HL-60 (cell line): Measurements from ENCODE around the gene MCEMP1.
A peak's percentile ranks its signal among the peaks of the same experiment; 100 is the strongest.

Experiments used
- DNase-seq, 2 experiments: peaks; one replicate each; pipeline ENCODE4 v3.0.0-alpha.2; 2010 to 2020; ENCODE audit warnings: low read depth in 1 of 2, low spot score in 1 of 2
- H3K27ac ChIP-seq: fragments of 250-450 bp; sonication (Bioruptor Pico); replicated peaks from 2 replicates; pipeline ENCODE4 v1.5.1; 2020; ENCODE audit warnings: mild to moderate bottlenecking, moderate library complexity
- H3K27me3 ChIP-seq: fragments of 250-450 bp; sonication (Bioruptor Pico); 2 replicates; pipeline ENCODE4 v1.5.1; 2021; ENCODE audit warnings: mild to moderate bottlenecking, moderate library complexity; ENCODE audit not compliant: insufficient read depth, poor library complexity, severe bottlenecking
- H3K4me3 ChIP-seq: replicated peaks from 2 replicates; pipeline ENCODE4 v1.5.1; 2011; ENCODE audit warnings: mild to moderate bottlenecking, control low read depth, low read length; ENCODE audit not compliant: insufficient read depth
- GABPA ChIP-seq: IDR thresholded peaks from 2 replicates; pipeline ENCODE4 v1.6.1; 2012; ENCODE audit warnings: low read depth
- POLR2AphosphoS5 ChIP-seq: IDR thresholded peaks from 2 replicates; pipeline ENCODE4 v1.6.1; 2012; ENCODE audit warnings: low read depth
- SPI1 ChIP-seq: IDR thresholded peaks from 2 replicates; pipeline ENCODE4 v1.6.1; 2012; ENCODE audit warnings: low read depth, mild to moderate bottlenecking, borderline replicate concordance
- TF ChIP-seq, protein P1 (sequence below): IDR thresholded peaks from one replicate; pipeline ENCODE4 v1.5.1; 2011; ENCODE audit warnings: low read length, control low read depth, inconsistent platforms; ENCODE audit not compliant: insufficient read depth
- TF ChIP-seq, protein P2 (sequence below): IDR thresholded peaks from 2 replicates; pipeline ENCODE4 v1.6.1; 2012; ENCODE audit warnings: low read depth; ENCODE audit not compliant: insufficient replicate concordance

MCEMP1 gene

DNA sequence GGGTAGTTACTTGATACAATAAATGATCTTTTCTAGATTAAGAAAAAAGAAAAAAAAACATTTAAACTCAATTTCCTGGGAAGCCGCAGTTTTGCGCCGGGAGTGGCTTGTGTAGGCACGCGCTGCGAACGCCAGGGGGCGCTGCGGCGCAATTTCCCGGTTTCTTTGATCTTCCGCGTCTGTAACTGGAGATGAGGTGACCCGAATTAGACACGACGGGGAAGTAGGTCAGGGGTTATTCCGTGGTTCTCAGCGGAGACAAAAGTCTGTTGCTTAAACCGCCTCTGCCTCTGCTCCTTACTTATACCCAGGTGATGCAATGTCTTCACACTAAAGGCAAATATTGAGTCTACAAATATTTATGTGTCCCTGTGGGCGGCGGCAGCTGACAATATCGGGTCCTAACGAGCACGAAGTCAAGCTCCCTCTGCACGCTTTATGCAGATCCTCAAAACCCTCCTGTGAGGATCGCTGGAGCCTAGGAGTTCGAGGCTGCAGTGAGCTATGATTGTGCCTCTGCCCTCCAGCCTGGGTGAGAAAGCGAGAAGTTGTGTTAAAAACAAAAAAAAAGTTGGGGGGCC lies 24.7 kb upstream of the MCEMP1 start:
- Histone ChIP-seq H3K27me3 (no peaks in the 10 kb centered on the region), H3K4me3 (no peak overlapping the region), H3K27ac (peak overlapping the region; percentile 75)
- peak; percentile 97 to 98 for DNase-seq
- TF ChIP-seq, protein P1, sequence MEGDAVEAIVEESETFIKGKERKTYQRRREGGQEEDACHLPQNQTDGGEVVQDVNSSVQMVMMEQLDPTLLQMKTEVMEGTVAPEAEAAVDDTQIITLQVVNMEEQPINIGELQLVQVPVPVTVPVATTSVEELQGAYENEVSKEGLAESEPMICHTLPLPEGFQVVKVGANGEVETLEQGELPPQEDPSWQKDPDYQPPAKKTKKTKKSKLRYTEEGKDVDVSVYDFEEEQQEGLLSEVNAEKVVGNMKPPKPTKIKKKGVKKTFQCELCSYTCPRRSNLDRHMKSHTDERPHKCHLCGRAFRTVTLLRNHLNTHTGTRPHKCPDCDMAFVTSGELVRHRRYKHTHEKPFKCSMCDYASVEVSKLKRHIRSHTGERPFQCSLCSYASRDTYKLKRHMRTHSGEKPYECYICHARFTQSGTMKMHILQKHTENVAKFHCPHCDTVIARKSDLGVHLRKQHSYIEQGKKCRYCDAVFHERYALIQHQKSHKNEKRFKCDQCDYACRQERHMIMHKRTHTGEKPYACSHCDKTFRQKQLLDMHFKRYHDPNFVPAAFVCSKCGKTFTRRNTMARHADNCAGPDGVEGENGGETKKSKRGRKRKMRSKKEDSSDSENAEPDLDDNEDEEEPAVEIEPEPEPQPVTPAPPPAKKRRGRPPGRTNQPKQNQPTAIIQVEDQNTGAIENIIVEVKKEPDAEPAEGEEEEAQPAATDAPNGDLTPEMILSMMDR = peak; percentile 88
- TF ChIP-seq POLR2AphosphoS5 (peak; percentile 68), GABPA (no peak), SPI1 (no peak)
- TF ChIP-seq, protein P2, sequence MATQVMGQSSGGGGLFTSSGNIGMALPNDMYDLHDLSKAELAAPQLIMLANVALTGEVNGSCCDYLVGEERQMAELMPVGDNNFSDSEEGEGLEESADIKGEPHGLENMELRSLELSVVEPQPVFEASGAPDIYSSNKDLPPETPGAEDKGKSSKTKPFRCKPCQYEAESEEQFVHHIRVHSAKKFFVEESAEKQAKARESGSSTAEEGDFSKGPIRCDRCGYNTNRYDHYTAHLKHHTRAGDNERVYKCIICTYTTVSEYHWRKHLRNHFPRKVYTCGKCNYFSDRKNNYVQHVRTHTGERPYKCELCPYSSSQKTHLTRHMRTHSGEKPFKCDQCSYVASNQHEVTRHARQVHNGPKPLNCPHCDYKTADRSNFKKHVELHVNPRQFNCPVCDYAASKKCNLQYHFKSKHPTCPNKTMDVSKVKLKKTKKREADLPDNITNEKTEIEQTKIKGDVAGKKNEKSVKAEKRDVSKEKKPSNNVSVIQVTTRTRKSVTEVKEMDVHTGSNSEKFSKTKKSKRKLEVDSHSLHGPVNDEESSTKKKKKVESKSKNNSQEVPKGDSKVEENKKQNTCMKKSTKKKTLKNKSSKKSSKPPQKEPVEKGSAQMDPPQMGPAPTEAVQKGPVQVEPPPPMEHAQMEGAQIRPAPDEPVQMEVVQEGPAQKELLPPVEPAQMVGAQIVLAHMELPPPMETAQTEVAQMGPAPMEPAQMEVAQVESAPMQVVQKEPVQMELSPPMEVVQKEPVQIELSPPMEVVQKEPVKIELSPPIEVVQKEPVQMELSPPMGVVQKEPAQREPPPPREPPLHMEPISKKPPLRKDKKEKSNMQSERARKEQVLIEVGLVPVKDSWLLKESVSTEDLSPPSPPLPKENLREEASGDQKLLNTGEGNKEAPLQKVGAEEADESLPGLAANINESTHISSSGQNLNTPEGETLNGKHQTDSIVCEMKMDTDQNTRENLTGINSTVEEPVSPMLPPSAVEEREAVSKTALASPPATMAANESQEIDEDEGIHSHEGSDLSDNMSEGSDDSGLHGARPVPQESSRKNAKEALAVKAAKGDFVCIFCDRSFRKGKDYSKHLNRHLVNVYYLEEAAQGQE = no peak

DNA sequence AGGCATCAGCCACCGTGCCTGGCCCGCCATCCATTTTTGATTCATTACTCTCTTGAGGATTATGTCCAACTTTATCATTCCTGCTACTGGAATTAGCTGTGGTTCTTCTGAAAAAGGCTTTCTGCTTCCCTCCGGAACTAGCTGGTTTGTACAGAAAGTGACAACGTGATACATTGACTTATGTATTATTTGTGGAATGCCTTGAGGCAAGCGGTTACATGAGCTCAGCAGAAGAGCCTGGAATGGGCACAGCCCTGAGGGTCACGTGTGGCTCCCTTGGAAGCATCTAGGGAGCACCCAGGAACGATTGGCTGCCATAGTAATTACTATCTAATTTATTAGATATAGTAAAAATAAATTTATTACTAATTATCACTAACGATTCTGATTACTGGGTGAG lies 22.5 kb upstream of the MCEMP1 start:
- H3K4me3 ChIP-seq = no peak overlapping the region
- no peak for DNase-seq
- peak overlapping the region; percentile 15; the same call in 1 of the 2 replicates for H3K27ac ChIP-seq
- no peaks in the 10 kb centered on the region for H3K27me3 ChIP-seq
- TF ChIP-seq SPI1 (no peak), POLR2AphosphoS5 (no peak), GABPA (no peak)
- TF ChIP-seq, protein P1 = no peak
- TF ChIP-seq, protein P2 = no peak

DNA sequence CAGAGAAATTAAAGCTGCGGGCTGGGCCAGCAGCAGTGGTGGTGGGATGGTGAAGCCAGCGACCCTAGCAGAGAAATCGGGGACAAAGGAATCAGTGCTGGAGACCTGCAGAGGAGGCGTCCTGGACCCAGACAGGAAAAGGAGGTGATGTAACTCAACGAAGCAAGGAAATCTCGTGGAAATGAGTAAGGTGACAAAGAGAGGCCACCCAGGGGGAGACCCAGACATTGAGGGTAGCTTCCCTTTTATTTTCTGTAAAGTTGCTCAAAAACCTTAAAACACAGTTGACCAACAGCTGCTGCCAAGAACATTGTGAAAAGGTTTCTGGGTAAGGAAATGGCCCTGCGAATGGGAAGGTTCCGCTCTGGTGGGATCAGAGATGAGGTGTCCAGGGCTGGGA lies 21.3 kb upstream of the MCEMP1 start:
- peak; percentile 43; the same call in 1 of the 2 replicates for TF ChIP-seq POLR2AphosphoS5
- peak; percentile 32; the same call in 1 of the 2 replicates for TF ChIP-seq SPI1
- no peak for TF ChIP-seq GABPA
- peak overlapping the region; percentile 90 for H3K27ac ChIP-seq
- peak; percentile 91 to 92 for DNase-seq
- H3K4me3 ChIP-seq = no peak overlapping the region
- no peaks in the 10 kb centered on the region for H3K27me3 ChIP-seq

DNA sequence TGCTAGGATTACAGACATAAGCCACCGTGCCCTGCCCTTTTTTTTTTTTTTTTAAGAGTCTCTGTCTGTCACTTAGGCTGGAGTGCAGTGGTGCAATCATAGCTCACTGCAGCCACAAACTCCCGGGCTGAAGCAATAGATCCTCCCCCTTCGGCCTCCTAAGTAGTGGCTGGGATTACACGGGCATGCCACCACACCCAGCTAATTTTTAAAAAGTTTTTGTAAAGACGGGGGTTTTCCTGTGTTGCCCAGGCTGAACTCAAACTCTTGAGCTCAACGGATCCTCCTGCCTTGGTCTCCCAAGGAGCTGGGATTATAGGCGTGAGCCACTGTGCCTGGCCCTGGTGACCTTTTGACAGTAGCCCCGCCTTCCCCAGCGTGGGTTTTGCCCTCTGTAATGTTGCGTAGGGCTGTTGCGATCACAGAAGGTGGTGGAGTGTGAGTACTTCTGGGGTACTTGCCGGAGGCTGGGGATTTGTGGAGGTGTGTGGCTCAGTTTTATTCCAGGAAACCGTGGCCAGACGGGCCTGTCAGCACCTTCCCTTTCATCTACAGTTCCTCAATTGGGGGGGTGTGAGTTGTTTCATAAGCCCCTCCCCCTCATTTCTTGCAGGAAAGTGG lies 19.6 kb upstream of the MCEMP1 start:
- Histone ChIP-seq H3K27ac (peak overlapping the region; percentile 90), H3K27me3 (no peaks in the 10 kb centered on the region), H3K4me3 (no peak overlapping the region)
- TF ChIP-seq POLR2AphosphoS5 (peak; percentile 61), SPI1 (peak; percentile 92), GABPA (no peak)
- DNase-seq = peak; percentile 92 to 95
